Right lobe of liver (tissue), 6 donors: ENCODE results near the gene ATAT1. TPM values are rescaled to one million over a fixed set of nuclear protein-coding genes. Genes with fewer than 3 reads are reported as not detected.
A peak's percentile ranks its signal among the peaks of the same experiment; 100 is the strongest.

ENCODE experiments used
- ATAC-seq, 4 donors: fragments of 200-7000 bp; cut with Tn5 transposase; one replicate each; pipeline ENCODE4 v1.9.1; 2020; ENCODE audit warnings: mild to moderate bottlenecking in 4 of 4, moderate library complexity in 4 of 4
- DNase-seq, 3 donors: peaks; one replicate each; pipeline ENCODE4 v3.0.0-alpha.2; 2020
- H3K27ac ChIP-seq, 3 donors: fragments of 200-600 bp; one replicate each; pipeline ENCODE4 v1.8.0; 2022
- H3K27me3 ChIP-seq, 2 donors: fragments of 200-600 bp; one replicate each; pipeline ENCODE4 v1.8.0; 2022
- H3K36me3 ChIP-seq, 4 donors: fragments of 200-600 bp; sonication (generic) in 1 of 4; one replicate each; pipeline versions ENCODE4 v1.5.1 to v1.8.0; 2017 to 2022; ENCODE audit warnings: control low read depth in 1 of 4
- H3K4me1 ChIP-seq, 4 donors: fragments of 200-600 bp; sonication (generic) in 1 of 4; one replicate each; pipeline versions ENCODE4 v1.5.1 to v1.8.0; 2017 to 2022; ENCODE audit warnings: control low read depth in 1 of 4
- H3K4me3 ChIP-seq, 3 donors: fragments of 200-600 bp; one replicate each; pipeline ENCODE4 v1.8.0; 2022
- H3K9me3 ChIP-seq, 4 donors: fragments of 200-600 bp; sonication (generic) in 1 of 4; one replicate each; pipeline versions ENCODE4 v1.5.1 to v1.8.0; 2017 to 2022; ENCODE audit warnings: control low read depth in 1 of 4
- POLR2A ChIP-seq: fragments of 450-650 bp; IDR thresholded peaks from one replicate; pipeline ENCODE4 v1.6.1; 2017; ENCODE audit warnings: antibody characterized with exemption, mild to moderate bottlenecking
- WGBS: methylation state at CpG from one replicate; pipeline ENCODE4 v1.1.6; 2018; ENCODE audit warnings: low coverage, low lambda C conversion rate; ENCODE audit not compliant: insufficient coverage; ENCODE audit errors: missing lambda C conversion rate; 5-methylcytosine and 5-hydroxymethylcytosine counted together
- intact Hi-C, 2 donors: fragments of 100-400 bp; cut with DNase I; formaldehyde crosslinking; loops; one replicate each; pipeline versions ENCODE4 v1.11.2 to v1.14.1; 2022
- total RNA-seq, 6 experiments: library from RNA; depleted of rRNA in 2 of 6; stranded (reverse); fragments of >200 nt in 2 of 6; fragmentation: NEBNext Ultra II Directional in 3 of 6; extraction: Animal tissue kit (Norgen Biotek cat#: 25700) in 3 of 6; gene quantifications; one replicate each; pipeline versions ENCODE4 v1.1.0 to v1.2.4, GENCODE V29; 2016 to 2023
- TF ChIP-seq, protein P1 (sequence below), 4 donors: fragments of 200-600 bp in 3 of 4; fragments of 450-650 bp in 1 of 4; IDR thresholded peaks; one replicate each; pipeline versions ENCODE4 v1.5.1 to v1.8.0; 2016 to 2022; ENCODE audit warnings: antibody characterized with exemption in 4 of 4, mild to moderate bottlenecking in 2 of 4
- donor health status: DM: no; HTN: yes; CAD: no.
- donor health status: DM: no; HTN: no; CAD: no.
- donor health status: DM: no; HTN: no; CAD: no.
- donor health status: DM: no; HTN: yes; CAD: no.
- donor health status: DM: no; HTN: yes; CAD: no.

Gene ATAT1
- total RNA-seq, 6 experiments from 2014 or later, result 2.4 to 6.6 (median 4.4) TPM

DNA sequence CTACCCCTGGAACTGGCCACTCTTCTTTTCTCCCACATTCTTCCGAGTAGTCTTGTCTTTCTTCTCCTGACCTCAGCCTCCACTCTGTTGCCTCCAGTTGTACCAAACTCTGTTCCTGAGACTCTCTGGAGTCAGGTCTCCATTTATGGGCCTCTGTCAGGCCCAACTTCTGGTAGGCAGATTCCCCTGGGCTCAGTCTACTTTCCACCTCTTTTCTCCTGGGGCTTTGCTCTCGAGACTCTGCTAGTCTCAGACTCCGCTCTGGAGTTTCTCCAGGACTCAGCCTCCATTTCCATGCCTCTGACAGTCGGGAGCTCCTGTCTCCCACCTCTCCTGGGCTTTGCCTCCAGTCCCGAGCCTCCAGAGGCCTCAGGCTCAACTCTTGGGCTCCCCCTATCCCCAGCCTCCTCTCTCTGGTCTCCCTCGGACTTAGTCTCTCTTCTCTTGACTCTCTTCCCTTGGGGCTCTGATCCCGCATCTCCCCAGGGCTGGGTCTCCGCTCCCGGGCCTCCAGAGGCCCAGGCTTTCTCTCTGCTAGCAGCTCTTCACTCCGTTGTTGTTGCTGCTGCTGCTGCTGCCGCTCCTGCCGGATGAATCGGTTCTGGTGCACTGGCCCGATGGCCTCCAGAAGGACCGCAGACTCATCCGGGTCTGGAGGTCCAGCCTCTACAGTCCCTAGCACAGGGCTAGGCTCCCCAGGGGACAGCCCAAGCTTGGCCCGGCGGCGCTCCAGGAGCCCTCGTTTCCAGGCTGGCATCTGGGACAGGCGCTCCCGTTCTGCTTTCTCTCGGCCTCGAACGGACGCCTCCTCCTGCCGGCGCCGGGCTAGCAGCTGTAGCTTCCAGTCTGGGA is 58.7 kb downstream of the ATAT1 start:
- ATAC-seq, result no peak
- intact Hi-C loops, result no loop called here
- Histone ChIP-seq H3K9me3 (no peaks in the 10 kb centered on the region), H3K4me3 (peak overlapping the region; percentile 70 to 76 (median 75)), H3K27ac (peak overlapping the region; percentile 87 to 96 (median 89)), H3K27me3 (no peaks in the 10 kb centered on the region), H3K36me3 (no peaks in the 10 kb centered on the region), H3K4me1 (peaks cover 0 to 43% (median 18%) of the 10 kb centered on the region in 4 donors)
- TF ChIP-seq POLR2A, result no peak
- TF ChIP-seq, protein P1, sequence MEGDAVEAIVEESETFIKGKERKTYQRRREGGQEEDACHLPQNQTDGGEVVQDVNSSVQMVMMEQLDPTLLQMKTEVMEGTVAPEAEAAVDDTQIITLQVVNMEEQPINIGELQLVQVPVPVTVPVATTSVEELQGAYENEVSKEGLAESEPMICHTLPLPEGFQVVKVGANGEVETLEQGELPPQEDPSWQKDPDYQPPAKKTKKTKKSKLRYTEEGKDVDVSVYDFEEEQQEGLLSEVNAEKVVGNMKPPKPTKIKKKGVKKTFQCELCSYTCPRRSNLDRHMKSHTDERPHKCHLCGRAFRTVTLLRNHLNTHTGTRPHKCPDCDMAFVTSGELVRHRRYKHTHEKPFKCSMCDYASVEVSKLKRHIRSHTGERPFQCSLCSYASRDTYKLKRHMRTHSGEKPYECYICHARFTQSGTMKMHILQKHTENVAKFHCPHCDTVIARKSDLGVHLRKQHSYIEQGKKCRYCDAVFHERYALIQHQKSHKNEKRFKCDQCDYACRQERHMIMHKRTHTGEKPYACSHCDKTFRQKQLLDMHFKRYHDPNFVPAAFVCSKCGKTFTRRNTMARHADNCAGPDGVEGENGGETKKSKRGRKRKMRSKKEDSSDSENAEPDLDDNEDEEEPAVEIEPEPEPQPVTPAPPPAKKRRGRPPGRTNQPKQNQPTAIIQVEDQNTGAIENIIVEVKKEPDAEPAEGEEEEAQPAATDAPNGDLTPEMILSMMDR (IDR thresholded peaks at IDR 0.05), result peak in 1 of 4 donors; percentile 8
- DNase-seq, result peak in 1 of 3 donors; percentile 62
- WGBS, result 35% methylated on average over 22 of the region's 29 CpGs

DNA sequence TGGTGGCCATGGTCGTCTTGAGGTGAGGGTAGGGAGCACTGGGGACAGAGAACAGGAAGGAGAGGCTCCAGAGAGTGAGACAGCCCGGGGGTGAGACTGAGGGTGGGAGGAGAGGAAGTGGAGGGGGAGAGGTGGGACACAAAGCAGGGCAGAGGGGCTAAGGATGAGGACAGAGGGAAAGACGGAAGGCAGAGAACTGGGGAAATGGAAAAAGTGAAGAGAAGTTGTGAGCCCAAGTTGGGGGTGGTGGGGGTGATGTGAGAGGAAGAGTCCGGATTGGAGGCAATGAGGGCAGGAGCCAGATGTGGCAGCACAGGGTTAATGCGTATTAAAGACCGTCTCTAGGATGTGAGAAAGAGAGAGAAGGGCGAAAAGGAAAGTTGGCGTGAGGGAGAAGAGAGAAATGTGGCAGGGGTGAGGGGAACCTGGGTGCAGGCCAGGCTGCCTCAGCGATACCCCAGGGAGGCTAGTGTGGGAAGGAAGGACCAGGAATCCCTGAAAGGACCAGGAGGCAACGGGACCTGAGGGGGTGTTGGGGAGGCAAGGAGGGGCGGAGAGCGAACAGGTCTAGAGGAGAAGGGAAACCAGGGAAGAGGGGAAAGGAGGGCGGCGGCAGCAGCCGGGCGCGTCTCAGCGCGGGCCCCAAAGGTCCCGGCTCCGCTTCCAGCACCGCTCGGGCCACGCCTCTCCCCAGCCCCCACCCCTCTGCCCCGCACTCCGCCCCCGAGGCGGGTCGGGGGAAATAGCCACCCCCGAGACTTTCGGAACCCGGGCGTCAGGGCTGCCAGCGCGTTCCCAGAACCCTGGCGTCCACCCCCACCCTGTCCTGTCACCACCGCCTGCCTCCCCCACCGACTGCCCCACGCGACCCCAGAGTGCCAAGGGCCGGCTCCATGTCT is 59.6 kb downstream of the ATAT1 start, which contains the start of gene PPP1R18:
Gene PPP1R18, minus strand, starts transcription at position 637 of the 899 bp plus-strand sequence. Its CDS starts 627 bp downstream, at position 10.
- WGBS, result 7% methylated on average over 10 of the region's 41 CpGs
- no peaks in the 10 kb centered on the region for H3K27me3 ChIP-seq
- no peaks in the 10 kb centered on the region for H3K9me3 ChIP-seq
- peaks cover 0 to 35% (median 17%) of the 10 kb centered on the region in 4 donors for H3K4me1 ChIP-seq
- H3K36me3 ChIP-seq, result no peaks in the 10 kb centered on the region
- DNase-seq (peak; percentile 90 to 92 (median 90)), ATAC-seq (peak; percentile 57 to 73 (median 62))
- intact Hi-C loops, result no loop called here
- H3K27ac ChIP-seq, result peak within 1 kb of the TSS; percentile 87 to 96 (median 89)
- TF ChIP-seq POLR2A, result no peak
- TF ChIP-seq, protein P1 (IDR thresholded peaks at IDR 0.05), result no peak
- H3K4me3 ChIP-seq, result peak within 1 kb of the TSS; percentile 70 to 76 (median 75)

DNA sequence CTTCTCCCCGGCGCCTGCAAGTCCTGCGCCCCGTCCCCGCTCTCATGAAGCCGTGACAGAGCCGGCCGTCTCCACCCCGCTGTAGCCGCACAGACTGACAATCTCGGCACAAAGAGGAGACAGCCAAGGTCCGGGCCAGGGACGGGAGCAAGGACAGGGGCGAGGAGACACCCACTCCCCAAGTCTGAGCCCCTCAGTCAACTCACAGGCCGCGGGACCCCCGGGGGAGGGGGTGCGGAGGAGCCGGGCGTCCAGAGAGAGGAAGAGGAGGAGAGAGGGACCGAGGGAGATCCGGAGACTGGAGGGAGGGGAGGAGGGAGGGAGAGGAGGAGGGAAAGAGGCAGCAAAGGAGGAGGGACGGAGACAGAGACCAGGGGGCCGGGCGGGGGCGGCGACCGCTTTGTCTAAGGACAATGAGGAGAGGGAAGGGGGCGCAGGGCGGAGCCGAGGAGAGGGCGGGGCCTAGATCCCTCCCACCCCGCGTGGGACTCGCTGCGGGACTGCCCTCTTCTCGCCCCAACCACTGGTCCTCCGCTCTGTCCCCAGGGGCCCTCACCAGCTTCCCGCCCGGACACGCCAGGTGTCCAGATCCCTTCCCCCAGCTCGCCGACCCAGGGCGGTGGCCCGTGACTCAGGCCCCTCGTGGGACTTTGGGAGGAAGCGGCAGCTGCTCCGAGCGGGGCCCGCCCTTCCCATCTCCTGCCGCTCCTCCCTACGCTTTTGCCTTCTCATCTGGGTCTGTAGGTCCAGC is 60.4 kb downstream of the ATAT1 start:
- under 1% methylated on average over 30 of the region's 52 CpGs for WGBS
- H3K36me3 ChIP-seq, result no peaks in the 10 kb centered on the region
- peak overlapping the region; percentile 70 to 76 (median 75) for H3K4me3 ChIP-seq
- peak; percentile 91 to 98 (median 91) for DNase-seq
- no peaks in the 10 kb centered on the region for H3K9me3 ChIP-seq
- intact Hi-C loops, result no loop called here
- peak overlapping the region; percentile 87 to 96 (median 89) for H3K27ac ChIP-seq
- H3K4me1 ChIP-seq, result peaks cover 0 to 41% (median 17%) of the 10 kb centered on the region in 4 donors
- no peaks in the 10 kb centered on the region for H3K27me3 ChIP-seq
- TF ChIP-seq, protein P1 (IDR thresholded peaks at IDR 0.05), result no peak
- peak; percentile 41 for TF ChIP-seq POLR2A
- ATAC-seq, result peak; percentile 56 to 76 (median 67)
